CMK (cell line): ENCODE data around the gene ATXN2.
A peak's percentile ranks its signal among the peaks of the same experiment; 100 is the strongest.
"Not testable (repeated sequence)": the region's sequence is repeated elsewhere in the genome, so short reads cannot be mapped to it uniquely, and the experiment has no call there.

Experiments used
- DNase-seq: peaks from one replicate; pipeline ENCODE4 v3.0.0-alpha.2; 2010; ENCODE audit warnings: low read depth

The ATXN2 gene

GRCh38 chr12:111404362-111405148 is 194.6 kb downstream of the ATXN2 start:
- peak; percentile 86 for DNase-seq

DNA sequence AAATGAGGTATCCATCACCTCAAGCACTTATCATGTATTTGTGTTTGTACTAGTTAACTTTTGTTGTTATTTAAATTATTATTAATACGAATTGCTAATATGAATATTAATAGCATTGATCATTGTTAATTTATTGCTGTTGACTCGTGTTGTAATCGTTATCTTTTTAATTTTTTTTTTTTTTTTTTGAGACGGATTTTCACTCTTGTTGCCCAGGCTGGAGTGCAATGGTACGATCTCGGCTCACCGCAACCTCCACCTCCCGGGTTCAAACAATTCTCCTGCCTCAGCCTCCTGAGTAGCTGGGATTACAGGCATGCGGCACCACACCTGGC is 196.7 kb downstream of the ATXN2 start:
- DNase-seq = not testable (repeated sequence)
